BE2C (cell line): ENCODE data around the gene ASPSCR1.

Experiments
- DNase-seq: peaks from one replicate; pipeline ENCODE4 v3.0.0-alpha.2; 2020
- H3K27me3 ChIP-seq: fragments of 250-450 bp; sonication (Bioruptor Pico); 2 replicates; pipeline ENCODE4 v1.5.1; 2020; ENCODE audit warnings: mild to moderate bottlenecking
- H3K36me3 ChIP-seq: fragments of 250-450 bp; sonication (Bioruptor Pico); 2 replicates; pipeline ENCODE4 v1.5.1; 2020; ENCODE audit warnings: mild to moderate bottlenecking
- H3K4me1 ChIP-seq: fragments of 250-450 bp; sonication (Bioruptor Pico); 2 replicates; pipeline ENCODE4 v1.5.1; 2020
- H3K4me3 ChIP-seq: 2 replicates; pipeline ENCODE4 v1.5.1; 2011; ENCODE audit warnings: low read depth, low read length
- H3K9me3 ChIP-seq: fragments of 250-450 bp; sonication (Bioruptor Pico); 2 replicates; pipeline ENCODE4 v1.5.1; 2020
- CTCF ChIP-seq: IDR thresholded peaks from 2 replicates; pipeline ENCODE4 v1.5.1; 2012; ENCODE audit warnings: mild to moderate bottlenecking, low read depth, low read length

The ASPSCR1 gene

GRCh38 chr17:82039695-82040299 lies 62.4 kb downstream of the ASPSCR1 start:
- H3K9me3 ChIP-seq: no peaks in the 10 kb centered on the region
- H3K4me1 ChIP-seq: no peaks in the 10 kb centered on the region; the same call in 1 of the 2 replicates
- H3K4me3 ChIP-seq: no peak overlapping the region
- 0 out of 2 replicates have a peak, but pooled peaks cover 2% of the 10 kb centered on the region for H3K36me3 ChIP-seq
- no peaks in the 10 kb centered on the region for H3K27me3 ChIP-seq
- TF ChIP-seq CTCF: no peak
- no peak for DNase-seq

GRCh38 chr17:82041144-82041814 lies 63.9 kb downstream of the ASPSCR1 start:
- Histone ChIP-seq H3K27me3 (no peaks in the 10 kb centered on the region), H3K4me1 (no peaks in the 10 kb centered on the region; the same call in 1 of the 2 replicates), H3K36me3 (no peaks in the 10 kb centered on the region), H3K4me3 (no peak overlapping the region), H3K9me3 (no peaks in the 10 kb centered on the region)
- DNase-seq: no peak
- TF ChIP-seq CTCF: no peak

GRCh38 chr17:82042649-82043048 lies 65.2 kb downstream of the ASPSCR1 start:
- Histone ChIP-seq H3K27me3 (no peaks in the 10 kb centered on the region), H3K4me3 (no peak overlapping the region), H3K4me1 (no peaks in the 10 kb centered on the region; the same call in 1 of the 2 replicates), H3K9me3 (no peaks in the 10 kb centered on the region), H3K36me3 (no peaks in the 10 kb centered on the region)
- no peak for DNase-seq
- TF ChIP-seq CTCF: no peak

- no peaks in the 10 kb centered on the region for H3K4me1 ChIP-seq
- no peaks in the 10 kb centered on the region for H3K9me3 ChIP-seq
- H3K27me3 ChIP-seq: no peaks in the 10 kb centered on the region
- no peaks in the 10 kb centered on the region for H3K36me3 ChIP-seq
- no peak overlapping the region for H3K4me3 ChIP-seq
- DNase-seq: no peak
- no peak for TF ChIP-seq CTCF
These were observed 66.1 kb downstream of the ASPSCR1 start for GRCh38 chr17:82043507-82043906.

- H3K36me3 ChIP-seq: no peaks in the 10 kb centered on the region; the same call in 1 of the 2 replicates
- no peaks in the 10 kb centered on the region for H3K9me3 ChIP-seq
- no peaks in the 10 kb centered on the region for H3K4me1 ChIP-seq
- no peaks in the 10 kb centered on the region for H3K27me3 ChIP-seq
- no peak overlapping the region for H3K4me3 ChIP-seq
- no peak for TF ChIP-seq CTCF
- DNase-seq: no peak
These were observed 68.6 kb downstream of the ASPSCR1 start for GRCh38 chr17:82045936-82046484.

GRCh38 chr17:82046903-82047302 lies 69.5 kb downstream of the ASPSCR1 start:
- Histone ChIP-seq H3K4me3 (no peak overlapping the region), H3K36me3 (no peaks in the 10 kb centered on the region; the same call in 1 of the 2 replicates), H3K4me1 (no peaks in the 10 kb centered on the region), H3K9me3 (no peaks in the 10 kb centered on the region), H3K27me3 (0 out of 2 replicates have a peak, but pooled peaks cover under 1% of the 10 kb centered on the region)
- TF ChIP-seq CTCF: no peak
- no peak for DNase-seq
